ENCODE results near the gene GTF3C5.

GRCh38 chr9:133046196-133046899, 15.6 kb downstream of the GTF3C5 start:
- TF ChIP-seq, protein P1, sequence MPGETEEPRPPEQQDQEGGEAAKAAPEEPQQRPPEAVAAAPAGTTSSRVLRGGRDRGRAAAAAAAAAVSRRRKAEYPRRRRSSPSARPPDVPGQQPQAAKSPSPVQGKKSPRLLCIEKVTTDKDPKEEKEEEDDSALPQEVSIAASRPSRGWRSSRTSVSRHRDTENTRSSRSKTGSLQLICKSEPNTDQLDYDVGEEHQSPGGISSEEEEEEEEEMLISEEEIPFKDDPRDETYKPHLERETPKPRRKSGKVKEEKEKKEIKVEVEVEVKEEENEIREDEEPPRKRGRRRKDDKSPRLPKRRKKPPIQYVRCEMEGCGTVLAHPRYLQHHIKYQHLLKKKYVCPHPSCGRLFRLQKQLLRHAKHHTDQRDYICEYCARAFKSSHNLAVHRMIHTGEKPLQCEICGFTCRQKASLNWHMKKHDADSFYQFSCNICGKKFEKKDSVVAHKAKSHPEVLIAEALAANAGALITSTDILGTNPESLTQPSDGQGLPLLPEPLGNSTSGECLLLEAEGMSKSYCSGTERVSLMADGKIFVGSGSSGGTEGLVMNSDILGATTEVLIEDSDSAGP (CRISPR knock-in tag; IDR thresholded peaks at IDR 0.05): no peak
- TF ChIP-seq BRD4 (IDR thresholded peaks at IDR 0.05) (no peak), TARDBP (IDR thresholded peaks at IDR 0.05) (no peak), RBM22 (IDR thresholded peaks at IDR 0.05; ENCODE audit: low read depth, low read length, poor library complexity, severe bottlenecking) (no peak), NFIC (IDR thresholded peaks at IDR 0.05) (no peak), STAT6 (CRISPR knock-in tag; IDR thresholded peaks at IDR 0.05) (no peak), ZBTB8A (IDR thresholded peaks at IDR 0.05; ENCODE audit: partially characterized antibody) (no peak), CTCF (IDR thresholded peaks at IDR 0.05 in 2 of 3, conservative IDR thresholded peaks at IDR 0.05 in 1 of 3; ENCODE audit: insufficient read depth in 2 of 3, low read depth in 1 of 3, low read length in 3 of 3) (no peak)
